ENCODE data around the gene GRK4. TPM values are rescaled to one million over a fixed set of nuclear protein-coding genes. Genes with fewer than 3 reads are reported as not detected.

The GRK4 gene
- total RNA-seq (2021; fragmentation: NEBNext Ultra II Directional; extraction: Animal tissue kit (Norgen Biotek cat#: 25700)), result 1.8 and 2.1 TPM in 2 replicates
- polyA plus RNA-seq (2011; rRNA removed), result 0.69 and 0.77 TPM in 2 replicates
- 1.2 TPM for polyA plus RNA-seq (2011; cell fraction: cytosol; rRNA removed)
- 1.0 TPM for polyA plus RNA-seq (2011; cell fraction: nucleus; rRNA removed)
- polyA plus RNA-seq (2012, experiment 1 of 2), result 0.85 to 1.4 TPM (median 1.1 TPM) in 4 replicates
- polyA plus RNA-seq (2012, experiment 2 of 2), result 0.50 TPM
- polyA plus RNA-seq (2013, experiment 1 of 2), result 1.6 TPM
- 1.4 TPM for polyA plus RNA-seq (2013, experiment 2 of 2)
- polyA minus RNA-seq (2011; rRNA and poly(A)+ RNA removed), result 1.1 TPM in 2 replicates
- 0.73 TPM for polyA minus RNA-seq (2011; cell fraction: cytosol; rRNA and poly(A)+ RNA removed)
- 1.9 TPM for polyA minus RNA-seq (2011; cell fraction: nucleus; rRNA and poly(A)+ RNA removed)
- long read RNA-seq, experiment 1, partial matches to known transcripts, result 0 of 1 reads
- long read RNA-seq, experiment 1, other reads (novel, unspliced or antisense), result 1 of 1 reads
- long read RNA-seq, experiment 2, result 0 reads

GRCh38 chr4:2963175-2963965, at the start of gene GRK4, which contains the start of gene NOP14:
GRK4 (plus strand) TSS chr4:2963571; CDS start chr4:2964071, 500 bp downstream.
NOP14 (minus strand) TSS chr4:2963406; CDS start chr4:2963319, 87 bp downstream.
- POLR2A ChIA-PET (ENCODE audit: partially characterized antibody), result interaction anchor here (0.7 to 3.4 kb wide), 12 partner anchors 9 to 388 kb away, joined by 3 to 13 read pairs (median 4); no protein-coding TSS in a partner anchor
- no peak for TF ChIP-seq EP300 (IDR thresholded peaks at IDR 0.05; ENCODE audit: borderline replicate concordance in 1 of 2, low read depth in 2 of 2, low read length in 2 of 2)
- no peak for TF ChIP-seq BCL11A (IDR thresholded peaks at IDR 0.05; ENCODE audit: low read depth in 2 of 2, low read length in 2 of 2)
- no peak for TF ChIP-seq NRF1 (IDR thresholded peaks at IDR 0.05; ENCODE audit: low read depth, low read length)
- TF ChIP-seq TAF1 (IDR thresholded peaks at IDR 0.05; ENCODE audit: low read depth, low read length), result peak; percentile 64; the same call in 1 of the 2 replicates
- TF ChIP-seq POLR2A (IDR thresholded peaks at IDR 0.05; ENCODE audit: control extremely low read depth in 1 of 2, low read depth in 2 of 2, low read length in 2 of 2), result peak in 1 of 2 experiments; percentile 76; a peak in 2 of 3 replicates
- no peak for TF ChIP-seq SAP30 (IDR thresholded peaks at IDR 0.05; ENCODE audit: insufficient read depth, insufficient replicate concordance, low read length)
- no peak; the same call in 1 of the 2 replicates for TF ChIP-seq JUND (IDR thresholded peaks at IDR 0.05; ENCODE audit: low read length)
- peak; percentile 98 for TF ChIP-seq BRCA1 (IDR thresholded peaks at IDR 0.05; ENCODE audit: low read depth, low read length)

More at GRCh38 chr4:2963175-2963965, at the start of gene GRK4, which contains the start of gene NOP14:
- Histone ChIP-seq H3K79me1 (ENCODE audit: low read depth, low read length) (peaks cover 5% of the 10 kb centered on the region; the same call in 1 of the 2 replicates), H3K14ac (ENCODE audit: insufficient read length) (no peak within 1 kb of the TSS), H3K4me2 (ENCODE audit: insufficient read depth in 1 of 2, low read depth in 2 of 2, low read length in 2 of 2) (peak within 1 kb of the TSS; percentile 87 to 89), H4K20me1 (replicated peaks in 1 of 2; ENCODE audit: control insufficient read depth in 1 of 2, insufficient read depth in 2 of 2, low read length in 2 of 2) (peaks cover 2 to 8% of the 10 kb centered on the region in 2 experiments), H3K79me2 (ENCODE audit: control insufficient read depth in 1 of 2, insufficient read depth in 2 of 2, low read length in 2 of 2) (peaks cover 2 to 31% of the 10 kb centered on the region in 2 experiments; a peak in 3 of 4 replicates), H3K56ac (replicated peaks; ENCODE audit: insufficient read length, low read depth, low read length) (no peak within 1 kb of the TSS), H2AK5ac (ENCODE audit: low read depth, low read length) (no peak within 1 kb of the TSS), H4K5ac (ENCODE audit: insufficient read length, low read depth, low read length) (peak within 1 kb of the TSS; percentile 48), H2BK5ac (ENCODE audit: low read depth, low read length) (peak within 1 kb of the TSS; percentile 46; the same call in 1 of the 2 replicates), H3K4me3 (ENCODE audit: extremely low read depth in 1 of 4, insufficient read depth in 2 of 4, low read depth in 3 of 4, low read length in 4 of 4) (peak within 1 kb of the TSS; percentile 75 to 79 (median 76)), H3K27ac (ENCODE audit: low read depth, low read length) (peak within 1 kb of the TSS; percentile 91), H3K9me3 (ENCODE audit: insufficient read depth in 2 of 2, low read depth in 1 of 2, low read length in 1 of 2) (no peaks in the 10 kb centered on the region), H2AFZ (ENCODE audit: low read length) (peak within 1 kb of the TSS; percentile 60; the same call in 1 of the 2 replicates), H3K4ac (replicated peaks; ENCODE audit: insufficient read length, low read depth, low read length) (peak within 1 kb of the TSS; percentile 91), H2BK12ac (ENCODE audit: low read depth, low read length) (peak within 1 kb of the TSS; percentile 62; the same call in 1 of the 2 replicates), H2BK15ac (ENCODE audit: low read length) (no peak within 1 kb of the TSS), H3K36me3 (ENCODE audit: control insufficient read depth in 2 of 4, insufficient read depth in 4 of 4, low read length in 3 of 4) (peaks cover 0 to 10% (median under 1%) of the 10 kb centered on the region in 4 experiments; a peak in 4 of 8 replicates), H4K8ac (ENCODE audit: extremely low read depth, insufficient read depth, low read length) (peak within 1 kb of the TSS; percentile 97), H3K23me2 (ENCODE audit: low read depth, low read length) (peaks cover 16% of the 10 kb centered on the region; the same call in 1 of the 2 replicates), H2BK20ac (ENCODE audit: low read length) (no peak within 1 kb of the TSS), H3K18ac (ENCODE audit: extremely low read depth, low read length) (peak within 1 kb of the TSS; percentile 44), H4K91ac (replicated peaks; ENCODE audit: insufficient read length, low read length) (peak within 1 kb of the TSS; percentile 68), H2BK120ac (replicated peaks; ENCODE audit: low read depth, low read length) (no peak within 1 kb of the TSS), H3K9ac (replicated peaks in 1 of 4; ENCODE audit: extremely low read depth in 1 of 4, low read depth in 3 of 4, low read length in 3 of 4) (peak within 1 kb of the TSS; percentile 72 to 98 (median 85)), H3K4me1 (replicated peaks in 1 of 4; ENCODE audit: control insufficient read depth in 3 of 4, insufficient read depth in 4 of 4, low read length in 3 of 4) (peaks cover 3 to 9% (median 6%) of the 10 kb centered on the region in 4 experiments; a peak in 5 of 7 replicates), H3K27me3 (replicated peaks in 1 of 4; ENCODE audit: control insufficient read depth in 3 of 4, extremely low read depth in 1 of 4, insufficient read depth in 3 of 4, low read length in 3 of 4) (peaks cover 0 to 7% (median 6%) of the 10 kb centered on the region in 4 experiments; a peak in 4 of 7 replicates), H3K23ac (ENCODE audit: insufficient read length) (no peak within 1 kb of the TSS)
- WGBS, 2 experiments (ENCODE audit: extremely low coverage in 1 of 2, insufficient coverage in 1 of 2, insufficient read length in 1 of 2, insufficient replicate concordance in 2 of 2, low coverage in 1 of 2, low lambda C conversion rate in 2 of 2, missing lambda C conversion rate in 1 of 2), result 1% methylated on average over 30 of the region's 105 CpGs; no CpG with 5 or more reads in 1 of the 2 experiments
- FAIRE-seq, result no peak
- CTCF ChIA-PET (ENCODE audit: partially characterized antibody), result interaction anchor here (0.8 to 6.4 kb wide), 6 partner anchors 10 to 201 kb away, joined by 3 to 60 read pairs (median 4); no protein-coding TSS in a partner anchor
- DNase-seq (ENCODE audit: low read depth in 1 of 2, low spot score in 2 of 2), result peak; percentile 93 to 96
